HL-60 (cell line): ENCODE data around the gene GKN2.

Experiments
- DNase-seq, 2 experiments: peaks; one replicate each; pipeline ENCODE4 v3.0.0-alpha.2; 2010 to 2020; ENCODE audit warnings: low read depth in 1 of 2, low spot score in 1 of 2
- H3K27ac ChIP-seq: fragments of 250-450 bp; sonication (Bioruptor Pico); replicated peaks from 2 replicates; pipeline ENCODE4 v1.5.1; 2020; ENCODE audit warnings: mild to moderate bottlenecking, moderate library complexity
- H3K27me3 ChIP-seq: fragments of 250-450 bp; sonication (Bioruptor Pico); 2 replicates; pipeline ENCODE4 v1.5.1; 2021; ENCODE audit warnings: mild to moderate bottlenecking, moderate library complexity; ENCODE audit not compliant: insufficient read depth, poor library complexity, severe bottlenecking
- H3K4me3 ChIP-seq: replicated peaks from 2 replicates; pipeline ENCODE4 v1.5.1; 2011; ENCODE audit warnings: mild to moderate bottlenecking, control low read depth, low read length; ENCODE audit not compliant: insufficient read depth
- CTCF ChIP-seq: IDR thresholded peaks from one replicate; pipeline ENCODE4 v1.5.1; 2011; ENCODE audit warnings: low read length, control low read depth, inconsistent platforms; ENCODE audit not compliant: insufficient read depth
- GABPA ChIP-seq: IDR thresholded peaks from 2 replicates; pipeline ENCODE4 v1.6.1; 2012; ENCODE audit warnings: low read depth
- POLR2AphosphoS5 ChIP-seq: IDR thresholded peaks from 2 replicates; pipeline ENCODE4 v1.6.1; 2012; ENCODE audit warnings: low read depth
- SPI1 ChIP-seq: IDR thresholded peaks from 2 replicates; pipeline ENCODE4 v1.6.1; 2012; ENCODE audit warnings: low read depth, mild to moderate bottlenecking, borderline replicate concordance
- TF ChIP-seq, protein P1 (sequence below): IDR thresholded peaks from 2 replicates; pipeline ENCODE4 v1.6.1; 2012; ENCODE audit warnings: low read depth; ENCODE audit not compliant: insufficient replicate concordance

Gene GKN2

GRCh38 chr2:68971591-68972231, 19.0 kb upstream of the GKN2 start:
- H3K27me3 ChIP-seq, result no peaks in the 10 kb centered on the region
- no peak overlapping the region for H3K4me3 ChIP-seq
- DNase-seq, result no peak
- no peak overlapping the region for H3K27ac ChIP-seq
- no peak for TF ChIP-seq GABPA
- no peak for TF ChIP-seq CTCF
- TF ChIP-seq, protein P1, sequence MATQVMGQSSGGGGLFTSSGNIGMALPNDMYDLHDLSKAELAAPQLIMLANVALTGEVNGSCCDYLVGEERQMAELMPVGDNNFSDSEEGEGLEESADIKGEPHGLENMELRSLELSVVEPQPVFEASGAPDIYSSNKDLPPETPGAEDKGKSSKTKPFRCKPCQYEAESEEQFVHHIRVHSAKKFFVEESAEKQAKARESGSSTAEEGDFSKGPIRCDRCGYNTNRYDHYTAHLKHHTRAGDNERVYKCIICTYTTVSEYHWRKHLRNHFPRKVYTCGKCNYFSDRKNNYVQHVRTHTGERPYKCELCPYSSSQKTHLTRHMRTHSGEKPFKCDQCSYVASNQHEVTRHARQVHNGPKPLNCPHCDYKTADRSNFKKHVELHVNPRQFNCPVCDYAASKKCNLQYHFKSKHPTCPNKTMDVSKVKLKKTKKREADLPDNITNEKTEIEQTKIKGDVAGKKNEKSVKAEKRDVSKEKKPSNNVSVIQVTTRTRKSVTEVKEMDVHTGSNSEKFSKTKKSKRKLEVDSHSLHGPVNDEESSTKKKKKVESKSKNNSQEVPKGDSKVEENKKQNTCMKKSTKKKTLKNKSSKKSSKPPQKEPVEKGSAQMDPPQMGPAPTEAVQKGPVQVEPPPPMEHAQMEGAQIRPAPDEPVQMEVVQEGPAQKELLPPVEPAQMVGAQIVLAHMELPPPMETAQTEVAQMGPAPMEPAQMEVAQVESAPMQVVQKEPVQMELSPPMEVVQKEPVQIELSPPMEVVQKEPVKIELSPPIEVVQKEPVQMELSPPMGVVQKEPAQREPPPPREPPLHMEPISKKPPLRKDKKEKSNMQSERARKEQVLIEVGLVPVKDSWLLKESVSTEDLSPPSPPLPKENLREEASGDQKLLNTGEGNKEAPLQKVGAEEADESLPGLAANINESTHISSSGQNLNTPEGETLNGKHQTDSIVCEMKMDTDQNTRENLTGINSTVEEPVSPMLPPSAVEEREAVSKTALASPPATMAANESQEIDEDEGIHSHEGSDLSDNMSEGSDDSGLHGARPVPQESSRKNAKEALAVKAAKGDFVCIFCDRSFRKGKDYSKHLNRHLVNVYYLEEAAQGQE, result no peak
- TF ChIP-seq SPI1, result no peak
- TF ChIP-seq POLR2AphosphoS5, result no peak

DNA sequence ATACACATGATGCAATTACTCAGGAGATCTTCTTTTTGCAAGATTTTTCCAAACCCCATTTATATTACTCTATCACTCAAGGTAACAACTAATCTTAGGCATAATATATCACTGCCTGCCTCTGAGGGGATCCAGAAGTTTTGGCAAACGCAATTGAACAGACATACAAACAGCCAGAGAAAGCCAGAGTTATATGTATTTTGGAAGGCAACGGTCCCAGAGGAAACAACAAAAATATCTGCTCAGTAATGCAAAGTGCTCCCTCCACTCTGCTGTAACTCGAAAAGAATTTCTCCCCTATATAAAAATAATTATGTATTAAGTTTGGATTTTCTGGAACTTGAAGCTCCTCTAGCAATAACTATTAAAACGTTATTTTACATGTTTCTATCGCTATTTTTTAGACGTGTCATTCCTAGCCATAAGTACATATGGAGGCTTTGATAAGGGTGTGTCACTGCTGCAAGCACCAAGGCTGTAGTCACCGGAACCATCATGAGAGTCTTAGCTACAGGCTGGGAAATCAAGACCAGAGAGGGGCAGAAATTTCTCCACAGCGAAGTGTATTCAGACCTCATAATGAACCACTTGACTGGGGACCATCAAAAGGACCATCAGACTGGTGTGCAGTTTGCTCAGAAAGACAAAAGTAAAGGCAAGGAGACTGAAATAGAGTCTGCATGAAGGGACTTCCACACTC, 18.0 kb upstream of the GKN2 start:
- Histone ChIP-seq H3K27me3 (no peaks in the 10 kb centered on the region), H3K27ac (no peak overlapping the region), H3K4me3 (no peak overlapping the region)
- DNase-seq, result no peak
- TF ChIP-seq, protein P1, result no peak
- no peak for TF ChIP-seq GABPA
- no peak for TF ChIP-seq CTCF
- no peak for TF ChIP-seq POLR2AphosphoS5
- TF ChIP-seq SPI1, result no peak

DNA sequence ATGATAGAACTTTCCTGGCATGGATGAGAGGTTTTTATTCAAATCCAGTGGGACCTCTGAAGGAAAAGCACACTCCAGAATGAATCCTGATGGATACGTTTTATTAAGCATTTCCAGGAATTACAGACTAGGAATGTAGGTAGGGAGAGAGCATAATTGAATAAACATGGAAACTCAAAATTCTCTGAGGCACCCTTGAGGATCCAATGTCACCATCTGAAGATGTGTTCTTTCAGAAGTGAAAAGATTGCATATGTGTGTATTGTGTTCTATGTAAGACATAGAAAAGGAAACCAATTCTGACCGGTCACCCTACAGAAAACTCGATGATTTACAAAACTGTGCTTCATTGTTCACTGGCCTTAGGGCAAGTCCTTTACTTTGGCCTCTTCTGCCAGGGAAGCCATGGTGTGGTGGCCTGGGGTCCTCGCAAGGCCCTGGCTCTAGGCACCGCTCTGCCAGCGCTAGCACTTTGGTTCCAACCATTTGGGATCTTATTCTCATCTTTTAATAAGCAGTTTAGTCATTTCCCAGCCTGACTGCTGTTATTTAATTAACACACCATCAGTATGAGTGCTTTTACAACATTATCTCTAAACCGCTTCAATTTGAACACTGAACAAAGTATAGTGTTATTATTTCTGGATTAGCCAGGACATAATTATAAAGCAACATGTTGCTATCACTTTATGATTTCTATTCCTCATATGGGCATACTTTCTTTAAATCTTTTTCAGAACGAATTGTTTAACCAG, 17.2 kb upstream of the GKN2 start:
- H3K27me3 ChIP-seq, result no peaks in the 10 kb centered on the region
- TF ChIP-seq, protein P1, result no peak
- TF ChIP-seq POLR2AphosphoS5 (no peak), CTCF (no peak), SPI1 (no peak), GABPA (no peak)
- no peak overlapping the region for H3K27ac ChIP-seq
- no peak for DNase-seq
- no peak overlapping the region for H3K4me3 ChIP-seq
